ENCODE results near the gene MACROD2.
A peak's percentile ranks its signal among the peaks of the same experiment; 100 is the strongest.

Gene MACROD2

GRCh38 chr20:14848806-14849205 is 853.5 kb downstream of the MACROD2 start:
- no peak overlapping the region for H3K27ac ChIP-seq
- TF ChIP-seq CTCF (IDR thresholded peaks at IDR 0.05) (no peak), ZFX (IDR thresholded peaks at IDR 0.05; ENCODE audit: borderline replicate concordance) (no peak)

- no peak for TF ChIP-seq CTCF (IDR thresholded peaks at IDR 0.05)
- TF ChIP-seq ZFX (IDR thresholded peaks at IDR 0.05; ENCODE audit: borderline replicate concordance): no peak
- no peak overlapping the region for H3K27ac ChIP-seq
Measured at GRCh38 chr20:14853079-14853478, 857.8 kb downstream of the MACROD2 start.

GRCh38 chr20:14855171-14855570 is 859.9 kb downstream of the MACROD2 start:
- H3K27ac ChIP-seq: no peak overlapping the region
- TF ChIP-seq ZFX (IDR thresholded peaks at IDR 0.05; ENCODE audit: borderline replicate concordance) (no peak), CTCF (IDR thresholded peaks at IDR 0.05) (no peak)

- peak overlapping the region; percentile 62 for H3K27ac ChIP-seq
- TF ChIP-seq CTCF (IDR thresholded peaks at IDR 0.05) (no peak), ZFX (IDR thresholded peaks at IDR 0.05; ENCODE audit: borderline replicate concordance) (no peak)
Measured at GRCh38 chr20:14859627-14860026, 864.3 kb downstream of the MACROD2 start.

GRCh38 chr20:14860410-14860814 is 865.1 kb downstream of the MACROD2 start:
- H3K27ac ChIP-seq: peak overlapping the region; percentile 62
- no peak for TF ChIP-seq CTCF (IDR thresholded peaks at IDR 0.05)
- TF ChIP-seq ZFX (IDR thresholded peaks at IDR 0.05; ENCODE audit: borderline replicate concordance): no peak

GRCh38 chr20:14861028-14861699 is 865.8 kb downstream of the MACROD2 start:
- no peak for TF ChIP-seq CTCF (IDR thresholded peaks at IDR 0.05)
- no peak for TF ChIP-seq ZFX (IDR thresholded peaks at IDR 0.05; ENCODE audit: borderline replicate concordance)
- peak overlapping the region; percentile 62 for H3K27ac ChIP-seq

- H3K27ac ChIP-seq: no peak overlapping the region
- no peak for TF ChIP-seq ZFX (IDR thresholded peaks at IDR 0.05; ENCODE audit: borderline replicate concordance)
- no peak for TF ChIP-seq CTCF (IDR thresholded peaks at IDR 0.05)
Measured at GRCh38 chr20:14865169-14865568, 869.9 kb downstream of the MACROD2 start.
